GM08714 (cell line): ENCODE data around the gene CST1.
"Not testable (repeated sequence)": the region's sequence is repeated elsewhere in the genome, so short reads cannot be mapped to it uniquely, and the experiment has no call there.

Source experiments
- H3K4me3 ChIP-seq: fragments of 200-500 bp; sonication (Bioruptor generic); 2 replicates; pipeline ENCODE4 v1.5.1; 2014; ENCODE audit warnings: mild to moderate bottlenecking, low read length, inconsistent platforms
- ZNF274 ChIP-seq: IDR thresholded peaks from 2 replicates; pipeline ENCODE4 v1.6.1; 2012; ENCODE audit warnings: mild to moderate bottlenecking, low read depth, low read length

Gene CST1

GRCh38 chr20:23766531-23766930 is 15.8 kb upstream of the CST1 start:
- TF ChIP-seq ZNF274: no peak
- H3K4me3 ChIP-seq: no peak overlapping the region

GRCh38 chr20:23765578-23765977 is 14.8 kb upstream of the CST1 start:
- H3K4me3 ChIP-seq: no peak overlapping the region
- no peak for TF ChIP-seq ZNF274

GRCh38 chr20:23764630-23765029 is 13.9 kb upstream of the CST1 start:
- H3K4me3 ChIP-seq: not testable (repeated sequence)

GRCh38 chr20:23763345-23763744 is 12.6 kb upstream of the CST1 start:
- no peak overlapping the region for H3K4me3 ChIP-seq
- TF ChIP-seq ZNF274: no peak

- no peak overlapping the region for H3K4me3 ChIP-seq
- no peak for TF ChIP-seq ZNF274
These were observed 8.7 kb upstream of the CST1 start for GRCh38 chr20:23759306-23759940.

GRCh38 chr20:23756792-23757191 is 6.1 kb upstream of the CST1 start:
- not testable (repeated sequence) for H3K4me3 ChIP-seq

GRCh38 chr20:23755131-23755611 is 4.4 kb upstream of the CST1 start:
- not testable (repeated sequence) for H3K4me3 ChIP-seq

- no peak overlapping the region for H3K4me3 ChIP-seq
- TF ChIP-seq ZNF274: no peak
These were observed 4.0 kb upstream of the CST1 start for GRCh38 chr20:23754731-23755130.

GRCh38 chr20:23753589-23753988 is 2.9 kb upstream of the CST1 start:
- no peak for TF ChIP-seq ZNF274
- H3K4me3 ChIP-seq: no peak overlapping the region

- TF ChIP-seq ZNF274: no peak
- no peak overlapping the region for H3K4me3 ChIP-seq
These were observed 2.4 kb upstream of the CST1 start for GRCh38 chr20:23753194-23753548.

- TF ChIP-seq ZNF274: no peak
- no peak overlapping the region for H3K4me3 ChIP-seq
These were observed 1.9 kb upstream of the CST1 start for GRCh38 chr20:23752481-23753193.

GRCh38 chr20:23752019-23752418 is 1.3 kb upstream of the CST1 start:
- H3K4me3 ChIP-seq: no peak overlapping the region
- TF ChIP-seq ZNF274: no peak

- no peak overlapping the region for H3K4me3 ChIP-seq
- no peak for TF ChIP-seq ZNF274
These were observed 989 bp downstream of the CST1 start for GRCh38 chr20:23749746-23750145.

GRCh38 chr20:23748975-23749374 is 1.8 kb downstream of the CST1 start:
- not testable (repeated sequence) for H3K4me3 ChIP-seq

GRCh38 chr20:23747551-23747950 is 3.2 kb downstream of the CST1 start:
- H3K4me3 ChIP-seq: not testable (repeated sequence)

GRCh38 chr20:23747092-23747491 is 3.6 kb downstream of the CST1 start:
- H3K4me3 ChIP-seq: not testable (repeated sequence)
